OCI-LY1 (cell line): ENCODE measurements around the gene AKAP8.

ENCODE experiments used
- H2AFZ ChIP-seq: fragments of 200-600 bp; sonication (generic), shearing (Covaris generic); 2 replicates; pipeline ENCODE4 v1.6.0; 2014; ENCODE audit warnings: antibody characterized with exemption, mild to moderate bottlenecking, low read length
- H3F3A ChIP-seq: fragments of 200-600 bp; sonication (generic), shearing (Covaris generic); 2 replicates; pipeline ENCODE4 v1.6.0; 2014; ENCODE audit warnings: mild to moderate bottlenecking, antibody characterized with exemption, low read length, moderate library complexity; ENCODE audit not compliant: insufficient read depth
- H3K27ac ChIP-seq: fragments of 200-600 bp; sonication (generic); 2 replicates; pipeline ENCODE4 v1.5.1; 2014; ENCODE audit warnings: low read length, mixed run types, mild to moderate bottlenecking, low read depth; ENCODE audit not compliant: poor library complexity, severe bottlenecking
- H3K27me3 ChIP-seq: fragments of 200-600 bp; sonication (generic); 2 replicates; pipeline ENCODE4 v1.6.0; 2014; ENCODE audit warnings: antibody characterized with exemption, mild to moderate bottlenecking, low read length, moderate library complexity; ENCODE audit not compliant: insufficient read depth
- H3K36me3 ChIP-seq: fragments of 200-600 bp; sonication (generic); 2 replicates; pipeline ENCODE4 v1.6.1; 2014; ENCODE audit warnings: mild to moderate bottlenecking, antibody characterized with exemption, low read length, moderate library complexity, mixed read lengths; ENCODE audit not compliant: insufficient read depth
- H3K4me1 ChIP-seq: fragments of 200-600 bp; sonication (generic); 2 replicates; pipeline ENCODE4 v1.5.1; 2014; ENCODE audit warnings: mild to moderate bottlenecking, low read length, moderate library complexity; ENCODE audit not compliant: insufficient read depth, severe bottlenecking
- H3K4me2 ChIP-seq: fragments of 200-600 bp; sonication (generic), shearing (Covaris generic); 2 replicates; pipeline ENCODE4 v1.6.1; 2014; ENCODE audit warnings: low read length
- H3K4me3 ChIP-seq: fragments of 200-600 bp; sonication (generic); 2 replicates; pipeline ENCODE4 v1.5.1; 2014; ENCODE audit warnings: low read length, low read depth, mild to moderate bottlenecking, mixed read lengths; ENCODE audit not compliant: poor library complexity, severe bottlenecking
- H3K79me2 ChIP-seq: fragments of 200-600 bp; shearing (Covaris generic); 2 replicates; pipeline ENCODE4 v1.6.1; 2016; ENCODE audit warnings: mixed run types, low read length, mixed read lengths; ENCODE audit not compliant: insufficient read depth
- H3K9ac ChIP-seq: fragments of 200-600 bp; sonication (generic), shearing (Covaris generic); 2 replicates; pipeline ENCODE4 v1.6.1; 2014; ENCODE audit warnings: mild to moderate bottlenecking, low read length, mixed read lengths
- H3K9me2 ChIP-seq: fragments of 200-600 bp; sonication (generic), shearing (Covaris generic); 2 replicates; pipeline ENCODE4 v1.6.1; 2014; ENCODE audit warnings: low read depth, mild to moderate bottlenecking, low read length, mixed read lengths
- H3K9me3 ChIP-seq: fragments of 200-600 bp; shearing (Covaris generic); 2 replicates; pipeline ENCODE4 v1.6.1; 2014; ENCODE audit warnings: low read length, mixed read lengths
- H4K20me1 ChIP-seq: fragments of 200-600 bp; sonication (generic), shearing (Covaris generic); 2 replicates; pipeline ENCODE4 v1.6.0; 2016; ENCODE audit warnings: mild to moderate bottlenecking, low read length; ENCODE audit not compliant: insufficient read depth
- CTCF ChIP-seq: fragments of 200-600 bp; sonication (generic), shearing (Covaris generic); IDR thresholded peaks from 2 replicates; pipeline ENCODE4 v1.5.1; 2017; ENCODE audit warnings: mild to moderate bottlenecking, antibody characterized with exemption, low read length, moderate library complexity, mixed read lengths
- EZH2 ChIP-seq: fragments of 200-600 bp; sonication (generic), shearing (Covaris generic); IDR thresholded peaks from 2 replicates; pipeline ENCODE4 v1.8.0; 2017; ENCODE audit warnings: borderline replicate concordance, mixed run types, mild to moderate bottlenecking, antibody characterized with exemption, low read length, moderate library complexity, mixed read lengths

AKAP8 gene

DNA sequence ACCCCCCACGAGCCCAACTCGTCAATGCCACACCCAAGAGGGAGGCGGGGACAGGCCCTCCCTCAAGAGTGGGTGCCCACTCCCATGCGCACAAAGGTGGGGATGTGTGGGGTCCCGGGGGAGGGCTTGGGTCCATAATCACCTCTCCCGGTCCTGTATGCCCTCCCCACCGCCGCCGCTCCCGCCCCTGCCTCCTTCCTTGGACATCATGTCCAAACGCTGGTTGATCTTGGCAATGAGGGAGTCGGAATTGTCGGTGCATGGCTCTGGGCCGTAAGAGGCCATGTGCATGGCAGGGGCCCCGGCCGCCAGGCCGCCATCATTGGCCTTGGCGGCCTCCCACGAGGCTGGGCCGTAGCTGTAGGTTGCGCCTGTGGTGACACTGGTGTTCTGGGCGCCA is 5.9 kb downstream of the AKAP8 start:
- no peaks in the 10 kb centered on the region for H4K20me1 ChIP-seq
- H3K4me1 ChIP-seq, result peaks cover 28% of the 10 kb centered on the region
- H3K4me3 ChIP-seq, result no peak overlapping the region
- no peak overlapping the region for H3K9ac ChIP-seq
- no peak overlapping the region for H2AFZ ChIP-seq
- TF ChIP-seq CTCF (no peak), EZH2 (no peak)
- H3K9me2 ChIP-seq, result no peaks in the 10 kb centered on the region
- peaks cover 46% of the 10 kb centered on the region for H3K79me2 ChIP-seq
- peaks cover 61% of the 10 kb centered on the region for H3K36me3 ChIP-seq
- no peaks in the 10 kb centered on the region for H3K9me3 ChIP-seq
- H3F3A ChIP-seq, result no peaks in the 10 kb centered on the region
- H3K4me2 ChIP-seq, result no peak overlapping the region
- no peaks in the 10 kb centered on the region for H3K27me3 ChIP-seq
- H3K27ac ChIP-seq, result no peak overlapping the region

DNA sequence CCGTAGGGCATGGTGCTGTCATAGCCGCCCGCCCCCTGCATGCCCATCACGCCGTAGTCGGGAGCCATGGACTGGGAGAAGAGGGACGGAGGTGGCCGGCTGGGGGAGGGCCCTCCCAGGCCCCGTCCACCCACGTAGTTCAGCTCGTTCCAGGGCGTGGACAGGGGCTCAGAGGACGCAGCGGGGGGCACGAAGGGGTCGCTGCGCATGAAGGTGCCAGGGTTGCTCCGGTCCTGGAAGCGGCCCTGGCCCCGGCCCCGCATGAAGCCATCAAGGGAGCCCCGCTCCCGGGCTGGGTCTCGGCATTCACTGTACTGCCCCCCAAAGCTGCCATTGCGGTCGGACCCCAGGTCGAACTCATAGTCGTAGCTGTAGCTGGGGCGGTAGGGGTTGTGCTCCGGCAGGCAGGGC is 6.7 kb downstream of the AKAP8 start:
- H3K27me3 ChIP-seq, result no peaks in the 10 kb centered on the region
- peaks cover 67% of the 10 kb centered on the region for H3K36me3 ChIP-seq
- H2AFZ ChIP-seq, result no peak overlapping the region
- H3K9me3 ChIP-seq, result no peaks in the 10 kb centered on the region
- H3K4me3 ChIP-seq, result no peak overlapping the region
- H3K79me2 ChIP-seq, result peaks cover 38% of the 10 kb centered on the region
- no peaks in the 10 kb centered on the region for H3K9me2 ChIP-seq
- no peak overlapping the region for H3K9ac ChIP-seq
- no peak overlapping the region for H3K4me2 ChIP-seq
- no peaks in the 10 kb centered on the region for H3F3A ChIP-seq
- H3K27ac ChIP-seq, result no peak overlapping the region
- H3K4me1 ChIP-seq, result peaks cover 28% of the 10 kb centered on the region
- H4K20me1 ChIP-seq, result no peaks in the 10 kb centered on the region
- TF ChIP-seq CTCF (no peak), EZH2 (no peak)

GRCh38 chr19:15372470-15372869 is 7.1 kb downstream of the AKAP8 start:
- H3K79me2 ChIP-seq, result peaks cover 34% of the 10 kb centered on the region
- peaks cover 72% of the 10 kb centered on the region for H3K36me3 ChIP-seq

More at GRCh38 chr19:15372470-15372869, 7.1 kb downstream of the AKAP8 start:
- no peak for TF ChIP-seq EZH2
- TF ChIP-seq CTCF, result no peak
- H4K20me1 ChIP-seq, result no peaks in the 10 kb centered on the region
- H3K9me2 ChIP-seq, result no peaks in the 10 kb centered on the region
- H3K27me3 ChIP-seq, result no peaks in the 10 kb centered on the region
- no peak overlapping the region for H3K9ac ChIP-seq
- H3K4me1 ChIP-seq, result peaks cover 23% of the 10 kb centered on the region
- no peaks in the 10 kb centered on the region for H3K9me3 ChIP-seq
- no peak overlapping the region for H2AFZ ChIP-seq
- no peak overlapping the region for H3K4me3 ChIP-seq
- H3K27ac ChIP-seq, result no peak overlapping the region
- no peak overlapping the region for H3K4me2 ChIP-seq
- H3F3A ChIP-seq, result no peaks in the 10 kb centered on the region
